ENCODE results near the gene NPAS3.

Gene NPAS3

GRCh38 chr14:33611405-33612196 lies 672.9 kb downstream of the NPAS3 start:
- TF ChIP-seq CTCF (IDR thresholded peaks at IDR 0.05; ENCODE audit: extremely low read depth, missing control alignments), result no peak
- no peak for DNase-seq (ENCODE audit: low spot score)

GRCh38 chr14:33612197-33612505 lies 673.5 kb downstream of the NPAS3 start:
- no peak for TF ChIP-seq CTCF (IDR thresholded peaks at IDR 0.05; ENCODE audit: extremely low read depth, missing control alignments)

GRCh38 chr14:33617154-33617553 lies 678.5 kb downstream of the NPAS3 start:
- no peak for DNase-seq (ENCODE audit: low spot score)
- TF ChIP-seq CTCF (IDR thresholded peaks at IDR 0.05; ENCODE audit: extremely low read depth, missing control alignments), result no peak

More at GRCh38 chr14:33612197-33612505, 673.5 kb downstream of the NPAS3 start:
- DNase-seq (ENCODE audit: low spot score), result no peak

GRCh38 chr14:33618361-33619105 lies 679.9 kb downstream of the NPAS3 start:
- TF ChIP-seq CTCF (IDR thresholded peaks at IDR 0.05; ENCODE audit: extremely low read depth, missing control alignments), result no peak
- no peak for DNase-seq (ENCODE audit: low spot score)

GRCh38 chr14:33622496-33622895 lies 683.8 kb downstream of the NPAS3 start:
- TF ChIP-seq CTCF (IDR thresholded peaks at IDR 0.05; ENCODE audit: extremely low read depth, missing control alignments), result no peak
- DNase-seq (ENCODE audit: low spot score), result no peak

GRCh38 chr14:33629792-33630191 lies 691.1 kb downstream of the NPAS3 start:
- DNase-seq (ENCODE audit: low spot score), result no peak
- TF ChIP-seq CTCF (IDR thresholded peaks at IDR 0.05; ENCODE audit: extremely low read depth, missing control alignments), result no peak

GRCh38 chr14:33631021-33631420 lies 692.3 kb downstream of the NPAS3 start:
- no peak for DNase-seq (ENCODE audit: low spot score)

More at GRCh38 chr14:33631021-33631420, 692.3 kb downstream of the NPAS3 start:
- TF ChIP-seq CTCF (IDR thresholded peaks at IDR 0.05; ENCODE audit: extremely low read depth, missing control alignments), result no peak

Data from GM20000 (cell line).